ENCODE measurements around the gene COL8A2.

COL8A2 gene

DNA sequence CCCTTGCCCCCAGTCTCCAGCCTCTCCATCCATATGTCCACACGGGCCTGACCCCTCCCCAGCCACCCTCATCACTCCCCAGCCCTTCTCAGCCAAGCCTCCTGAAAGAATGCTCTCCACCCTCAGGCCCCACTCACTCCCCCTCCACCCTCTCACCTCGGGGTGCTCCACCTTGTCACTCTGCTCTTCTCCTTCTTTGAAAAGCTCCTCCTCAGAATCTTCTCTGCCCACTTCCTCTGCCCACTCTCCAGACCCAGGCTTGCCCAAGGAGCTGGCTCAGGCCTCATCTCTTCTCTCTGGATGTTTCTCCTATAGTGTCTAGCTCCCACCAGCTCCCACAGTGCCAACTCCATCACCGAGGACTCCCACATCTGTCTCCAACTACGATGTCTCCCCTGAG is 13.9 kb downstream of the COL8A2 start:
- TF ChIP-seq POLR2A (IDR thresholded peaks at IDR 0.05; ENCODE audit: extremely low read depth, insufficient read length) (no peak), MYC (IDR thresholded peaks at IDR 0.05; ENCODE audit: low read depth, low read length) (no peak)
- TF ChIP-seq, protein P1, sequence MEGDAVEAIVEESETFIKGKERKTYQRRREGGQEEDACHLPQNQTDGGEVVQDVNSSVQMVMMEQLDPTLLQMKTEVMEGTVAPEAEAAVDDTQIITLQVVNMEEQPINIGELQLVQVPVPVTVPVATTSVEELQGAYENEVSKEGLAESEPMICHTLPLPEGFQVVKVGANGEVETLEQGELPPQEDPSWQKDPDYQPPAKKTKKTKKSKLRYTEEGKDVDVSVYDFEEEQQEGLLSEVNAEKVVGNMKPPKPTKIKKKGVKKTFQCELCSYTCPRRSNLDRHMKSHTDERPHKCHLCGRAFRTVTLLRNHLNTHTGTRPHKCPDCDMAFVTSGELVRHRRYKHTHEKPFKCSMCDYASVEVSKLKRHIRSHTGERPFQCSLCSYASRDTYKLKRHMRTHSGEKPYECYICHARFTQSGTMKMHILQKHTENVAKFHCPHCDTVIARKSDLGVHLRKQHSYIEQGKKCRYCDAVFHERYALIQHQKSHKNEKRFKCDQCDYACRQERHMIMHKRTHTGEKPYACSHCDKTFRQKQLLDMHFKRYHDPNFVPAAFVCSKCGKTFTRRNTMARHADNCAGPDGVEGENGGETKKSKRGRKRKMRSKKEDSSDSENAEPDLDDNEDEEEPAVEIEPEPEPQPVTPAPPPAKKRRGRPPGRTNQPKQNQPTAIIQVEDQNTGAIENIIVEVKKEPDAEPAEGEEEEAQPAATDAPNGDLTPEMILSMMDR (IDR thresholded peaks at IDR 0.05; ENCODE audit: low read depth, low read length): no peak
- TF ChIP-seq, protein P2, sequence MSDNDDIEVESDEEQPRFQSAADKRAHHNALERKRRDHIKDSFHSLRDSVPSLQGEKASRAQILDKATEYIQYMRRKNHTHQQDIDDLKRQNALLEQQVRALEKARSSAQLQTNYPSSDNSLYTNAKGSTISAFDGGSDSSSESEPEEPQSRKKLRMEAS (IDR thresholded peaks at IDR 0.05; ENCODE audit: low read depth, low read length): no peak
- DNase-seq (ENCODE audit: low read depth): no peak

DNA sequence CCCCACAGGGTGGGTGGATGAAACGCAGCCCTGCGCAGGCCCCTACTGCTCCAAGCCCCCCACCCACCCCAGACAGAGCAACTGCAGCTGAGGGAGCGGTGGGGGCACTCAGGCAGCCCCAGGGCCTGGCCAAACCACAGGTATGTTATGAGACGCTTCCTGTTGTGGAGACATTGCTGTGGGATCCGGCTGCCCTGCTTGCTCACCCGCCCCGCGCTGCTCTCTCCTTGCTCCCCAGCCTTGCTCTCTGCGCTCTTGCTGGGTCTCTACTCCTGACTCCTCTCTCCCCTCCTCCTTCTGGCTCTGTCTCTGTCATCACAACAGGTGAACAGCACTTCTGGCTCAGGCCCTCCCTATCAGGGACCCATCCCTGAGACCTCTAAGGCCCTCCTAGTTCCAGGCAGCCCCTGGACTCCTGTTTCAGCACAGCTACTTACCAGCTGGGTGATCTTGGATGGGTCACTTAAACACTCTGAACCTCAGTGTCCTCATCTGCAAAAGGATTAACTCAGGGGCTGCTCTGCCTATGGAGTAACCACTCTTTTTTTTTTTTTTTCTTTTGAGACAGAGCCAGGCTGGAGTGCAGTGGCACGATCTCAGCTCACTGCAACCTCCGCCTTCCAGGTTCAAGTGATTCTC is 15.9 kb downstream of the COL8A2 start:
- DNase-seq (ENCODE audit: low read depth): peak; percentile 42
- H3K4me3 ChIP-seq (ENCODE audit: low read depth, low read length): no peak overlapping the region
- TF ChIP-seq POLR2A (IDR thresholded peaks at IDR 0.05; ENCODE audit: extremely low read depth, insufficient read length): no peak
- no peak for TF ChIP-seq MYC (IDR thresholded peaks at IDR 0.05; ENCODE audit: low read depth, low read length)
- TF ChIP-seq, protein P1 (IDR thresholded peaks at IDR 0.05; ENCODE audit: low read depth, low read length): no peak
- TF ChIP-seq, protein P2 (IDR thresholded peaks at IDR 0.05; ENCODE audit: low read depth, low read length): no peak

More for the DNA sequence above, 13.9 kb downstream of the COL8A2 start:
- no peak overlapping the region for H3K4me3 ChIP-seq (ENCODE audit: low read depth, low read length)

DNA sequence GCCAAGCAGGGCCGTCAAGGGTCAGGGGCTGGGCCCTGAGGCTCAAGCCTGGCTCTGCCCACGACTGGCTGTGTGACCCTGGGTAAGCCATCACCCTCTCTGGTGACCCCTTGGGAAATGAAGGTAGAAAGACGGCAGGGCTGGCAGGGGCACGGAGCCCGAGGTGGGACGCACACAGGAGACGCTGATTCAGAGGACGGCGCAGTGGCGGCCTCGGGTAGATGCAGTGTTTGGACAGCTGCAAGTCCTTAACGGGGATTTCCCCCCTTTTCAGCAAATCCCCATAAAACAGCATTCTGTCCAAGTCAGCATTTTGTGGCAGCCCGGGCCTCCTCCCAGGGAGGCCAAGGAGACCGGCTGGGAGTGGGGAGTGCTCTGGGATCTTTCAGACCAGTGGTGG is 16.7 kb downstream of the COL8A2 start:
- no peak for DNase-seq (ENCODE audit: low read depth)
- TF ChIP-seq, protein P1 (IDR thresholded peaks at IDR 0.05; ENCODE audit: low read depth, low read length): no peak
- TF ChIP-seq POLR2A (IDR thresholded peaks at IDR 0.05; ENCODE audit: extremely low read depth, insufficient read length) (no peak), MYC (IDR thresholded peaks at IDR 0.05; ENCODE audit: low read depth, low read length) (no peak)
- TF ChIP-seq, protein P2 (IDR thresholded peaks at IDR 0.05; ENCODE audit: low read depth, low read length): no peak

DNA sequence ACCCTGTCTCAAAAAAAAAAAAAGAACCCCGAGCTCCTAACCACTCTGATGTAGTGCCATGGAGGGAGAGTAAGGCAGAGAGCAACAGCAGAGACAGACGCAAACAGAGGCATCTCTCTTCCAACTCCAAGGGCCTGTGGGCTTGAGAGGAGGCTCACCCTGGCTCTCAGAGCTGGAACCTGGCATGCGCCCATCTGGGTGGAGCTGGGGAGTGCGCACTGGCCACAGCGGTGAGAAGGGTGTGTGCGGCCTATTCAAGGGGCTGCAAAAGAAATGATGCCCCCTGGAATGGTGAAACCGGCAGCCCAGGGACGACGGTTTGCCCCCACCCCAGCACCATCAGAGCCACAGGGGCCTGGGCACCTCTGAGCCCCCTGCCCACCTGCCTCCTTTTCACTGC is 17.6 kb downstream of the COL8A2 start:
- H3K4me3 ChIP-seq (ENCODE audit: low read depth, low read length): no peak overlapping the region
- no peak for DNase-seq (ENCODE audit: low read depth)
- TF ChIP-seq, protein P2 (IDR thresholded peaks at IDR 0.05; ENCODE audit: low read depth, low read length): no peak
- TF ChIP-seq POLR2A (IDR thresholded peaks at IDR 0.05; ENCODE audit: extremely low read depth, insufficient read length) (no peak), MYC (IDR thresholded peaks at IDR 0.05; ENCODE audit: low read depth, low read length) (no peak)
- TF ChIP-seq, protein P1 (IDR thresholded peaks at IDR 0.05; ENCODE audit: low read depth, low read length): no peak

More for the DNA sequence above, 16.7 kb downstream of the COL8A2 start:
- H3K4me3 ChIP-seq (ENCODE audit: low read depth, low read length): no peak overlapping the region

DNA sequence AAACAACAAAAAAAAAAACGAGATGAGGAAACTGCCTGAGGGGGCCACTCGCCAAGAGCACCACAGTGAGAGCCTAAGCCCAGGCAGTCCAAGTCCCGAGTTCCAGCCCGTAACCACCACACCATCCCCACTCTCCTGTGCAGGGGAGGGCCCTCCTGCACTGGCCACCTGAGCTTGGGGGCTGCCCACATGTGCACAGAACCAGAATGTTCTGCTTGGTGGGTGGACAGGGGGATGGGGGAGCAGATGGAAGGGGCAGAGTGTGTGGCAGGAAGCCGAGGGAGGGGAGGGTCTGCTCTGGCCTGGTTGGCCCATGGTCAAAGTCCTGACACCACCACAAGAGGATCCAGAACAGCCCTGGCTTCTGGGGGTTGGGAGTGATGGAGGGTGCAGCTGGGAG is 18.8 kb downstream of the COL8A2 start:
- TF ChIP-seq, protein P2 (IDR thresholded peaks at IDR 0.05; ENCODE audit: low read depth, low read length): no peak
- TF ChIP-seq, protein P1 (IDR thresholded peaks at IDR 0.05; ENCODE audit: low read depth, low read length): no peak
- TF ChIP-seq MYC (IDR thresholded peaks at IDR 0.05; ENCODE audit: low read depth, low read length) (no peak), POLR2A (IDR thresholded peaks at IDR 0.05; ENCODE audit: extremely low read depth, insufficient read length) (no peak)
- no peak overlapping the region for H3K4me3 ChIP-seq (ENCODE audit: low read depth, low read length)

More for the DNA sequence above, 18.8 kb downstream of the COL8A2 start:
- DNase-seq (ENCODE audit: low read depth): no peak
